PC-9 (cell line): ENCODE results near the gene PSMG4. TPM values are rescaled to one million over a fixed set of nuclear protein-coding genes. Genes with fewer than 3 reads are reported as not detected.

ENCODE experiments used
- BruUV-seq: library from RNA; stranded (reverse); fragments of 400-500 nt; replicated peaks from 2 replicates; lab custom pipeline; 2021; lab: Mats Ljungman, UMichigan
- CTCF ChIA-PET: fragments of 300-600 bp; sonication (Branson Sonifier 250); formaldehyde crosslinking; loops from one replicate; lab custom pipeline; 2022; ENCODE audit warnings: antibody characterized with exemption; lab: Charles Lee
- POLR2A ChIA-PET: fragments of 300-600 bp; sonication (Branson Sonifier 250); formaldehyde crosslinking; loops from one replicate; lab custom pipeline; 2022; ENCODE audit warnings: antibody characterized with exemption; ENCODE audit not compliant: unreplicated experiment; lab: Charles Lee
- DNase-seq, 2 experiments: peaks; one replicate each; pipeline versions ENCODE4 v3.0.0 to v3.0.0-alpha.2; 2015 to 2022; ENCODE audit warnings: mixed read lengths in 1 of 2
- H2AFZ ChIP-seq: fragments of 200-600 bp; sonication (generic); 2 replicates; pipeline ENCODE4 v1.8.1; 2017; ENCODE audit warnings: antibody characterized with exemption
- H3F3A ChIP-seq: fragments of 200-600 bp; sonication (generic); 2 replicates; pipeline ENCODE4 v1.8.1; 2017; ENCODE audit warnings: antibody characterized with exemption, mild to moderate bottlenecking, low read depth; ENCODE audit not compliant: insufficient read depth
- H3K27ac ChIP-seq: fragments of 200-600 bp; sonication (generic); 2 replicates; pipeline ENCODE4 v1.6.1; 2016; ENCODE audit warnings: mixed run types
- H3K27me3 ChIP-seq: fragments of 200-600 bp; sonication (generic); 2 replicates; pipeline ENCODE4 v1.6.1; 2016; ENCODE audit warnings: low read depth, mixed run types; ENCODE audit not compliant: insufficient read depth
- H3K36me3 ChIP-seq: fragments of 200-600 bp; sonication (generic); 2 replicates; pipeline ENCODE4 v1.6.1; 2016; ENCODE audit warnings: low read depth, mixed run types
- H3K4me1 ChIP-seq: fragments of 200-600 bp; sonication (generic); replicated peaks from 2 replicates; pipeline ENCODE4 v1.6.1; 2016; ENCODE audit warnings: mixed run types; ENCODE audit not compliant: insufficient read depth
- H3K4me2 ChIP-seq: fragments of 200-600 bp; sonication (generic); 2 replicates; pipeline ENCODE4 v1.6.1; 2017; ENCODE audit warnings: mixed run types
- H3K4me3 ChIP-seq: fragments of 200-600 bp; sonication (generic); 2 replicates; pipeline ENCODE4 v1.6.1; 2016; ENCODE audit warnings: mixed run types
- H3K79me2 ChIP-seq: fragments of 200-600 bp; sonication (generic); 2 replicates; pipeline ENCODE4 v1.6.1; 2017; ENCODE audit warnings: low read depth, mixed run types
- H3K9me2 ChIP-seq: fragments of 200-600 bp; sonication (generic); 2 replicates; pipeline ENCODE4 v1.8.1; 2017; ENCODE audit warnings: mild to moderate bottlenecking; ENCODE audit not compliant: insufficient read depth
- H3K9me3 ChIP-seq: fragments of 200-600 bp; sonication (generic); 2 replicates; pipeline ENCODE4 v1.8.1; 2016; ENCODE audit warnings: low read depth; ENCODE audit not compliant: insufficient read depth
- H4K20me1 ChIP-seq: fragments of 200-600 bp; sonication (generic); 2 replicates; pipeline ENCODE4 v1.8.1; 2017; ENCODE audit not compliant: insufficient read depth
- CTCF ChIP-seq: fragments of 200-600 bp; sonication (generic); conservative IDR thresholded peaks from 2 replicates; pipeline ENCODE4 v1.6.1; 2017; ENCODE audit warnings: mixed run types, antibody characterized with exemption, mild to moderate bottlenecking, moderate library complexity
- EZH2 ChIP-seq: fragments of 200-600 bp; sonication (generic); IDR thresholded peaks from 2 replicates; pipeline ENCODE4 v1.8.0; 2017; ENCODE audit warnings: antibody characterized with exemption, low read depth
- intact Hi-C: fragments of 100-400 bp; cut with micrococcal nuclease; formaldehyde crosslinking; loops from one replicate; pipeline ENCODE4 v1.10.0; 2022; ENCODE audit not compliant: unreplicated experiment
- total RNA-seq: library from RNA; stranded (reverse); gene quantifications from 2 replicates; pipeline ENCODE4 v1.2.3, GENCODE V29; 2021

Gene PSMG4
- total RNA-seq, 1 experiment from 2014 or later = 33.8 TPM

- TF ChIP-seq CTCF (no peak), EZH2 (no peak)
- Histone ChIP-seq H3K9me2 (no peaks in the 10 kb centered on the region), H3F3A (no peaks in the 10 kb centered on the region), H3K27me3 (no peaks in the 10 kb centered on the region), H3K4me2 (no peak overlapping the region), H3K79me2 (no peaks in the 10 kb centered on the region), H4K20me1 (no peaks in the 10 kb centered on the region), H3K4me3 (no peak overlapping the region), H2AFZ (no peak overlapping the region), H3K27ac (no peak overlapping the region), H3K4me1 (no peaks in the 10 kb centered on the region), H3K36me3 (no peaks in the 10 kb centered on the region), H3K9me3 (no peaks in the 10 kb centered on the region)
- intact Hi-C loops = no loop called here
- ChIA-PET POLR2A (no interaction called here), CTCF (no interaction called here)
- no peak for DNase-seq
- BruUV-seq = no TSS peak
Observed at GRCh38 chr6:3303795-3304411, 45.2 kb downstream of the PSMG4 start.

GRCh38 chr6:3304500-3305215 is 45.9 kb downstream of the PSMG4 start:
- Histone ChIP-seq H3K9me2 (no peaks in the 10 kb centered on the region), H3K27ac (no peak overlapping the region), H3K4me1 (no peaks in the 10 kb centered on the region), H3K4me2 (no peak overlapping the region), H3K79me2 (no peaks in the 10 kb centered on the region), H3K9me3 (no peaks in the 10 kb centered on the region), H4K20me1 (no peaks in the 10 kb centered on the region), H3K27me3 (no peaks in the 10 kb centered on the region), H3K36me3 (no peaks in the 10 kb centered on the region), H2AFZ (no peak overlapping the region), H3F3A (no peaks in the 10 kb centered on the region), H3K4me3 (no peak overlapping the region)
- intact Hi-C loops = no loop called here
- no peak for TF ChIP-seq CTCF
- no peak for DNase-seq
- BruUV-seq = no TSS peak
- POLR2A ChIA-PET = no interaction called here
- CTCF ChIA-PET = no interaction called here

GRCh38 chr6:3305216-3305565 is 46.4 kb downstream of the PSMG4 start:
- no peaks in the 10 kb centered on the region for H3K4me1 ChIP-seq
- no peaks in the 10 kb centered on the region for H3K27me3 ChIP-seq
- BruUV-seq = no TSS peak
- no peak overlapping the region for H2AFZ ChIP-seq
- H3K9me3 ChIP-seq = no peaks in the 10 kb centered on the region
- POLR2A ChIA-PET = no interaction called here
- DNase-seq = no peak
- no peaks in the 10 kb centered on the region for H3K9me2 ChIP-seq
- H3K4me3 ChIP-seq = no peak overlapping the region
- no peaks in the 10 kb centered on the region for H3K79me2 ChIP-seq
- intact Hi-C loops = no loop called here
- CTCF ChIA-PET = no interaction called here
- no peak overlapping the region for H3K27ac ChIP-seq
- H4K20me1 ChIP-seq = no peaks in the 10 kb centered on the region
- H3K4me2 ChIP-seq = no peak overlapping the region
- H3K36me3 ChIP-seq = no peaks in the 10 kb centered on the region
- TF ChIP-seq EZH2 (no peak), CTCF (no peak)
- no peaks in the 10 kb centered on the region for H3F3A ChIP-seq
